ENCODE results near the gene C12orf50. TPM values are rescaled to one million over a fixed set of nuclear protein-coding genes. Genes with fewer than 3 reads are reported as not detected.

C12orf50 gene
- total and polyA plus RNA-seq, 2 of the 13 experiments (the other 11 are each of a cell fraction or from before 2014, with no cell fraction given): not detected

DNA sequence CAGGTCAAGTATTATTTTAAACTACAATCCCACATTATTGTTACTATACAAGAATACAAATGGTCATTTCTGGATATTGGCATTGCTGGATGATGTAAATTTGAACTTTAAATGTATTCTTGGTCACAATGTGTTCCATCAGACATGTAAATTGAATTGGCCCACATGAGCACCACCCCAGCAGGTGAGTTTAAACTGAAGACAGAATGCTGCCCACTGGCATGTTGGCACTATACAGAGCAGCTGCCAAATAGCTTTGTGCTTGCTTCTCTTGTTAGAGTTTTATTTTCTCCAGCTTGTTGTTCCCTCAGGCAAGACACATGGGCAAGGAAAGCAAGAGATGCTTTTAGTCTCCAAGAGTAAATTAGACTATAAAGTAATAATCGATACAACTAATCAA, 98.6 kb downstream of the C12orf50 start (continued):
- TF ChIP-seq, protein P1, sequence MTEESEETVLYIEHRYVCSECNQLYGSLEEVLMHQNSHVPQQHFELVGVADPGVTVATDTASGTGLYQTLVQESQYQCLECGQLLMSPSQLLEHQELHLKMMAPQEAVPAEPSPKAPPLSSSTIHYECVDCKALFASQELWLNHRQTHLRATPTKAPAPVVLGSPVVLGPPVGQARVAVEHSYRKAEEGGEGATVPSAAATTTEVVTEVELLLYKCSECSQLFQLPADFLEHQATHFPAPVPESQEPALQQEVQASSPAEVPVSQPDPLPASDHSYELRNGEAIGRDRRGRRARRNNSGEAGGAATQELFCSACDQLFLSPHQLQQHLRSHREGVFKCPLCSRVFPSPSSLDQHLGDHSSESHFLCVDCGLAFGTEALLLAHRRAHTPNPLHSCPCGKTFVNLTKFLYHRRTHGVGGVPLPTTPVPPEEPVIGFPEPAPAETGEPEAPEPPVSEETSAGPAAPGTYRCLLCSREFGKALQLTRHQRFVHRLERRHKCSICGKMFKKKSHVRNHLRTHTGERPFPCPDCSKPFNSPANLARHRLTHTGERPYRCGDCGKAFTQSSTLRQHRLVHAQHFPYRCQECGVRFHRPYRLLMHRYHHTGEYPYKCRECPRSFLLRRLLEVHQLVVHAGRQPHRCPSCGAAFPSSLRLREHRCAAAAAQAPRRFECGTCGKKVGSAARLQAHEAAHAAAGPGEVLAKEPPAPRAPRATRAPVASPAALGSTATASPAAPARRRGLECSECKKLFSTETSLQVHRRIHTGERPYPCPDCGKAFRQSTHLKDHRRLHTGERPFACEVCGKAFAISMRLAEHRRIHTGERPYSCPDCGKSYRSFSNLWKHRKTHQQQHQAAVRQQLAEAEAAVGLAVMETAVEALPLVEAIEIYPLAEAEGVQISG (CRISPR knock-in tag; IDR thresholded peaks at IDR 0.05): no peak
- TF ChIP-seq FOXK1 (CRISPR knock-in tag; IDR thresholded peaks at IDR 0.05; ENCODE audit: borderline replicate concordance, low read depth): no peak
- no peak for TF ChIP-seq IRX3 (CRISPR knock-in tag; IDR thresholded peaks at IDR 0.05; ENCODE audit: borderline replicate concordance, low read depth)
- TF ChIP-seq KAT7 (CRISPR knock-in tag; IDR thresholded peaks at IDR 0.05; ENCODE audit: borderline replicate concordance): no peak
- TF ChIP-seq ZFAT (CRISPR knock-in tag; conservative IDR thresholded peaks at IDR 0.05): no peak
- no peak for TF ChIP-seq ZNF652 (CRISPR knock-in tag; IDR thresholded peaks at IDR 0.05; ENCODE audit: borderline replicate concordance, low read depth)
- no peak for TF ChIP-seq THAP11 (CRISPR knock-in tag; IDR thresholded peaks at IDR 0.05)
- no peak for TF ChIP-seq HOXA3 (CRISPR knock-in tag; IDR thresholded peaks at IDR 0.05)
- no peak for TF ChIP-seq ZNF33B (CRISPR knock-in tag; IDR thresholded peaks at IDR 0.05)
- TF ChIP-seq ZNF792 (CRISPR knock-in tag; IDR thresholded peaks at IDR 0.05): no peak
- TF ChIP-seq HMGA1 (CRISPR knock-in tag; conservative IDR thresholded peaks at IDR 0.05): no peak
- TF ChIP-seq ZNF530 (CRISPR knock-in tag; IDR thresholded peaks at IDR 0.05; ENCODE audit: low read depth): no peak

Small RNA genes lying within 50 kb of the gene (small RNA-seq; reads per million reads assigned to genes)
- gene RNA5SP364 (ENCODE audit: insufficient read depth in 2 of 3, insufficient read length in 3 of 3, low read depth in 2 of 3, low replicate concordance in 1 of 3): 0 reads per million in 3 experiments

Other genes starting within 250 kb of the C12orf50 start
- 10.8 and 13.2 TPM in 2 replicates for gene CEP290, start 112.7 kb upstream of the C12orf50 start, total RNA-seq (2016; rRNA removed; fragmentation: Illumina TruSeq; extraction: Trizol)
- gene CEP290, start 112.7 kb upstream of the C12orf50 start, polyA plus RNA-seq (2011; rRNA removed): 2.4 TPM in 2 replicates
- gene TMTC3, start 112.9 kb upstream of the C12orf50 start, total RNA-seq (2016; rRNA removed; fragmentation: Illumina TruSeq; extraction: Trizol): 18.6 and 22.5 TPM in 2 replicates
- 4.2 and 6.3 TPM in 2 replicates for gene TMTC3, start 112.9 kb upstream of the C12orf50 start, polyA plus RNA-seq (2011; rRNA removed)